ENCODE results near the gene AGPAT1. TPM values are rescaled to one million over a fixed set of nuclear protein-coding genes. Genes with fewer than 3 reads are reported as not detected.

AGPAT1 gene
- total and polyA plus RNA-seq, 2 experiments from 2014 or later = 39.7 to 71.2 TPM

DNA sequence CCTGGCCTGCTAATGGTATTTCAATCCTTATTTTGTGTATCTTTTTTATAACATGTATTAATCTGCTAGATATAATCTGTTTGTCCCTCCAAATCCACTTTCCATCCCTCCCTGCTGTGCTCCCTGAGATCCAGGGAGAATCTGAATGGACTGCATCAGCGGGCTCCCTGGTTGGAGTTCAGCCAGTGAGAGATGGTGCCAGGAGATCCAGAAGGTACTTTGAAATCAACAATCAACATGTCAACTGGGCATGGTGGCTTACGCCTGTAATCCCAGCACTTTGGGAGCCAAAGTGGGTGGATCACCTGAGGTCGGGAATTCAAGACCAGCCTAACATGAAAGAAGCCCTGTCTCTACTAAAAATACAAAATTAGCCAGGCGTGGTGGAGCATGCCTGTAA, 52.2 kb downstream of the AGPAT1 start:
- no peak for DNase-seq
- Histone ChIP-seq H3K9ac (no peak overlapping the region), H3K4me2 (ENCODE audit: unreplicated experiment) (no peak overlapping the region), H3K9me2 (ENCODE audit: insufficient read depth) (no peaks in the 10 kb centered on the region), H3K27ac (no peak overlapping the region), H4K20me1 (ENCODE audit: insufficient read depth) (no peaks in the 10 kb centered on the region), H3K4me3 (no peak overlapping the region), H2AFZ (no peak overlapping the region), H3K9me3 (ENCODE audit: low read depth) (no peaks in the 10 kb centered on the region), H3F3A (ENCODE audit: insufficient read depth) (peaks cover 11% of the 10 kb centered on the region), H3K36me3 (ENCODE audit: low read depth) (peaks cover 15% of the 10 kb centered on the region; the same call in 1 of the 2 replicates), H3K4me1 (ENCODE audit: insufficient read depth) (peaks cover 18% of the 10 kb centered on the region), H3K79me2 (ENCODE audit: insufficient read depth) (peaks cover 39% of the 10 kb centered on the region), H3K27me3 (replicated peaks; ENCODE audit: insufficient read depth) (no peaks in the 10 kb centered on the region)
- WGBS, 2 experiments (ENCODE audit: low coverage in 1 of 2, low lambda C conversion rate in 2 of 2, missing lambda C conversion rate in 2 of 2) = 80 to 83% methylated on average over 4 of the region's 4 CpGs
- in situ Hi-C loops (cut with MboI) = no loop called here
- TF ChIP-seq EZH2 (IDR thresholded peaks at IDR 0.05; ENCODE audit: insufficient read depth, poor library complexity, severe bottlenecking) = no peak
- TF ChIP-seq EZH2phosphoT487 (IDR thresholded peaks at IDR 0.05; ENCODE audit: insufficient read depth, low read depth) = no peak

GRCh38 chr6:32120573-32121059, 55.3 kb downstream of the AGPAT1 start:
- whole genome bisulfite sequencing, 2 experiments (ENCODE audit: low coverage in 1 of 2, low lambda C conversion rate in 2 of 2, missing lambda C conversion rate in 2 of 2) = 98% methylated on average over 11 to 12 of the region's 12 CpGs
- H3K79me2 ChIP-seq (ENCODE audit: insufficient read depth) = peaks cover 13% of the 10 kb centered on the region
- DNase-seq = no peak
- TF ChIP-seq EZH2 (IDR thresholded peaks at IDR 0.05; ENCODE audit: insufficient read depth, poor library complexity, severe bottlenecking) (no peak), EZH2phosphoT487 (IDR thresholded peaks at IDR 0.05; ENCODE audit: insufficient read depth, low read depth) (no peak)
- H3F3A ChIP-seq (ENCODE audit: insufficient read depth) = peaks cover 11% of the 10 kb centered on the region
- no peak overlapping the region for H3K9ac ChIP-seq
- H2AFZ ChIP-seq = no peak overlapping the region
- in situ Hi-C loops (cut with MboI) = no loop called here
- no peak overlapping the region for H3K4me3 ChIP-seq
- no peaks in the 10 kb centered on the region for H3K27me3 ChIP-seq (replicated peaks; ENCODE audit: insufficient read depth)
- H3K27ac ChIP-seq = no peak overlapping the region
- no peaks in the 10 kb centered on the region for H3K9me3 ChIP-seq (ENCODE audit: low read depth)
- peaks cover 9% of the 10 kb centered on the region; the same call in 1 of the 2 replicates for H3K36me3 ChIP-seq (ENCODE audit: low read depth)
- H4K20me1 ChIP-seq (ENCODE audit: insufficient read depth) = no peaks in the 10 kb centered on the region
- H3K4me2 ChIP-seq (ENCODE audit: unreplicated experiment) = no peak overlapping the region
- peaks cover 6% of the 10 kb centered on the region for H3K4me1 ChIP-seq (ENCODE audit: insufficient read depth)
- no peaks in the 10 kb centered on the region for H3K9me2 ChIP-seq (ENCODE audit: insufficient read depth)

DNA sequence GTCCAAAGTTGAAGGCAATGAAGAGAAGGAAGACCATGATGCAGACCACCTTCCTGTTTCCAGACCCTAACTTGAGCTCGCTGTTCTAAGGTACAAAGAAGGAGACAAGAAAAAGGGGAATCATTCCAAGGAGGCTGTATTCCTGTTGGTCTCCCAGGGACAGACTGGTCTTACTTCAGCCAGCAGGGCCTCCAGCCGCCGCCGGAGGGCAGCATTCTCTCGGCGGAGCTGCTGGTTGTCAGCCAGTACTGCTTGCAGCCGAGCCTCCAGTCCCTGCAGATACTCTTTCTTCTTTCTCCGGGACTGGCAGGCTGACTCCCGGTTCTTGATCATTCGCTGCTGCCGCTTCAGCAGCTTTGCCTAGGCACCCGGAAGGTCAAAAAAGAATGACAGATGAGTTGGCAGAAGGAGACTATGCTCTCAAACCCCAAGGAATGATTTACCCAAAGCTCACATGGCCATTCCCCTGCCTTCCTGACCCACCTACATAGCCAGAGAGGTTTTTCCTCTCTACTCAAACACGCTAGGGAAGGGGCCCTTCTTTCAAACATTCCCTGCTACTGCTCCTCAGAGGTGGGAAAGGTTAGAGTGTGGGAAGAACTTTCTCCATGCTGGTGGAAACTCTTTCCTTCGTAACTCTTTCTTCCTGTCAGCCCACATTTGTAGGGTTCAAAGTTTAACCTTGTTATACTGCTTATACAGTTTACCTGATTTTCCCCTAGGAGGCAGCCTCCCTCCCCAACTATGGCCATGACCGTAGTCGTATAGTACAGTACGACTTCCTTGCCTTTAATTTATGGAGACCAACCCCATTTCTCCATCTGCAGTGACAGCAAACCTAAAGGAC, 56.9 kb downstream of the AGPAT1 start:
- Histone ChIP-seq H3K36me3 (ENCODE audit: low read depth) (peaks cover 9% of the 10 kb centered on the region; the same call in 1 of the 2 replicates), H3K27me3 (replicated peaks; ENCODE audit: insufficient read depth) (no peaks in the 10 kb centered on the region), H3K4me1 (ENCODE audit: insufficient read depth) (peaks cover 20% of the 10 kb centered on the region), H3F3A (ENCODE audit: insufficient read depth) (peaks cover 17% of the 10 kb centered on the region), H3K79me2 (ENCODE audit: insufficient read depth) (no peaks in the 10 kb centered on the region), H3K9me3 (ENCODE audit: low read depth) (no peaks in the 10 kb centered on the region), H3K9me2 (ENCODE audit: insufficient read depth) (no peaks in the 10 kb centered on the region), H3K27ac (no peak overlapping the region; the same call in 1 of the 2 replicates), H4K20me1 (ENCODE audit: insufficient read depth) (no peaks in the 10 kb centered on the region), H3K4me3 (no peak overlapping the region), H2AFZ (no peak overlapping the region), H3K4me2 (ENCODE audit: unreplicated experiment) (no peak overlapping the region), H3K9ac (no peak overlapping the region)
- in situ Hi-C loops (cut with MboI) = no loop called here
- peak; percentile 92 for DNase-seq
- no peak for TF ChIP-seq EZH2phosphoT487 (IDR thresholded peaks at IDR 0.05; ENCODE audit: insufficient read depth, low read depth)
- no peak for TF ChIP-seq EZH2 (IDR thresholded peaks at IDR 0.05; ENCODE audit: insufficient read depth, poor library complexity, severe bottlenecking)
- WGBS, 2 experiments (ENCODE audit: low coverage in 1 of 2, low lambda C conversion rate in 2 of 2, missing lambda C conversion rate in 2 of 2) = 29 to 30% methylated on average over 17 of the region's 17 CpGs

Small RNAs within 50 kb of the gene (microRNA-seq; reads per million reads assigned to microRNA genes)
- gene MIR6721 (ENCODE audit: borderline number of aligned reads) (2.0 reads per million), gene MIR6833 (ENCODE audit: borderline number of aligned reads) (not detected)

Small RNAs within 50 kb of the gene (small RNA-seq; reads per million reads assigned to genes)
- not detected for gene AL662884.1 (ENCODE audit: low read depth, low replicate concordance)
- not detected for gene MIR6833 (ENCODE audit: low read depth, low replicate concordance)

Other genes starting within 250 kb of the AGPAT1 start
- gene C2, start 248.4 kb downstream of the AGPAT1 start, total RNA-seq (2014; rRNA removed; shearing (Covaris generic)) = 1.3 and 2.1 TPM in 2 replicates
- gene C2, start 248.4 kb downstream of the AGPAT1 start, polyA plus RNA-seq (2016; fragmentation: Nextera tagmentation; extraction: Ambion mirVana) = 1.4 and 2.3 TPM in 2 replicates
- gene CFB, start 230.0 kb downstream of the AGPAT1 start, total RNA-seq (2014; rRNA removed; shearing (Covaris generic)) = 4.4 and 7.3 TPM in 2 replicates
- gene CFB, start 230.0 kb downstream of the AGPAT1 start, polyA plus RNA-seq (2016; fragmentation: Nextera tagmentation; extraction: Ambion mirVana) = 3.4 and 3.9 TPM in 2 replicates
- gene NELFE, start 217.1 kb downstream of the AGPAT1 start, total RNA-seq (2014; rRNA removed; shearing (Covaris generic)) = 62.9 and 77.9 TPM in 2 replicates
- 108 and 114 TPM in 2 replicates for gene NELFE, start 217.1 kb downstream of the AGPAT1 start, polyA plus RNA-seq (2016; fragmentation: Nextera tagmentation; extraction: Ambion mirVana)
- 54.9 and 65.4 TPM in 2 replicates for gene SKIC2, start 216.9 kb downstream of the AGPAT1 start, total RNA-seq (2014; rRNA removed; shearing (Covaris generic))
- 46.9 and 47.7 TPM in 2 replicates for gene SKIC2, start 216.9 kb downstream of the AGPAT1 start, polyA plus RNA-seq (2016; fragmentation: Nextera tagmentation; extraction: Ambion mirVana)
- gene DXO, start 203.9 kb downstream of the AGPAT1 start, total RNA-seq (2014; rRNA removed; shearing (Covaris generic)) = 24.2 and 31.0 TPM in 2 replicates
- gene DXO, start 203.9 kb downstream of the AGPAT1 start, polyA plus RNA-seq (2016; fragmentation: Nextera tagmentation; extraction: Ambion mirVana) = 23.3 and 26.6 TPM in 2 replicates
- gene C4A, start 194.0 kb downstream of the AGPAT1 start, total RNA-seq (2014; rRNA removed; shearing (Covaris generic)) = 4.8 and 5.3 TPM in 2 replicates
- 1.3 and 2.4 TPM in 2 replicates for gene C4A, start 194.0 kb downstream of the AGPAT1 start, polyA plus RNA-seq (2016; fragmentation: Nextera tagmentation; extraction: Ambion mirVana)
- 4.5 and 6.4 TPM in 2 replicates for gene C4B, start 161.3 kb downstream of the AGPAT1 start, total RNA-seq (2014; rRNA removed; shearing (Covaris generic))
- 1.1 and 2.6 TPM in 2 replicates for gene C4B, start 161.3 kb downstream of the AGPAT1 start, polyA plus RNA-seq (2016; fragmentation: Nextera tagmentation; extraction: Ambion mirVana)
- gene CYP21A2, start 137.7 kb downstream of the AGPAT1 start, total RNA-seq (2014; rRNA removed; shearing (Covaris generic)) = not detected in 2 replicates
- not detected in 2 replicates for gene CYP21A2, start 137.7 kb downstream of the AGPAT1 start, polyA plus RNA-seq (2016; fragmentation: Nextera tagmentation; extraction: Ambion mirVana)
- 23.5 and 23.8 TPM in 2 replicates for gene TNXB, start 66.7 kb downstream of the AGPAT1 start, total RNA-seq (2014; rRNA removed; shearing (Covaris generic))
- 5.2 TPM in 2 replicates for gene TNXB, start 66.7 kb downstream of the AGPAT1 start, polyA plus RNA-seq (2016; fragmentation: Nextera tagmentation; extraction: Ambion mirVana)
- gene ATF6B, start 47.8 kb downstream of the AGPAT1 start, total RNA-seq (2014; rRNA removed; shearing (Covaris generic)) = 33.3 and 37.3 TPM in 2 replicates
- 51.7 and 54.1 TPM in 2 replicates for gene ATF6B, start 47.8 kb downstream of the AGPAT1 start, polyA plus RNA-seq (2016; fragmentation: Nextera tagmentation; extraction: Ambion mirVana)
- 2.9 and 5.3 TPM in 2 replicates for gene FKBPL, start 45.8 kb downstream of the AGPAT1 start, total RNA-seq (2014; rRNA removed; shearing (Covaris generic))
- gene FKBPL, start 45.8 kb downstream of the AGPAT1 start, polyA plus RNA-seq (2016; fragmentation: Nextera tagmentation; extraction: Ambion mirVana) = 6.2 and 6.9 TPM in 2 replicates
- gene PRRT1, start 24.1 kb downstream of the AGPAT1 start, total RNA-seq (2014; rRNA removed; shearing (Covaris generic)) = 1.2 TPM in 1 of 2 replicates, not detected in the other
- 2.1 and 2.2 TPM in 2 replicates for gene PRRT1, start 24.1 kb downstream of the AGPAT1 start, polyA plus RNA-seq (2016; fragmentation: Nextera tagmentation; extraction: Ambion mirVana)
- gene PPT2, start 21.9 kb downstream of the AGPAT1 start, total RNA-seq (2014; rRNA removed; shearing (Covaris generic)) = 12.8 and 16.2 TPM in 2 replicates
- 10.3 and 14.3 TPM in 2 replicates for gene PPT2, start 21.9 kb downstream of the AGPAT1 start, polyA plus RNA-seq (2016; fragmentation: Nextera tagmentation; extraction: Ambion mirVana)
- gene EGFL8, start 11.5 kb downstream of the AGPAT1 start, total RNA-seq (2014; rRNA removed; shearing (Covaris generic)) = 2.2 and 6.2 TPM in 2 replicates
- gene EGFL8, start 11.5 kb downstream of the AGPAT1 start, polyA plus RNA-seq (2016; fragmentation: Nextera tagmentation; extraction: Ambion mirVana) = 2.6 and 3.8 TPM in 2 replicates
- 48.1 and 48.2 TPM in 2 replicates for gene RNF5, start 2.3 kb upstream of the AGPAT1 start, total RNA-seq (2014; rRNA removed; shearing (Covaris generic))
- gene RNF5, start 2.3 kb upstream of the AGPAT1 start, polyA plus RNA-seq (2016; fragmentation: Nextera tagmentation; extraction: Ambion mirVana) = 58.8 and 63.2 TPM in 2 replicates
- gene AGER, start 8.2 kb upstream of the AGPAT1 start, total RNA-seq (2014; rRNA removed; shearing (Covaris generic)) = 0.22 TPM in 1 of 2 replicates, not detected in the other
- 1.2 and 1.4 TPM in 2 replicates for gene AGER, start 8.2 kb upstream of the AGPAT1 start, polyA plus RNA-seq (2016; fragmentation: Nextera tagmentation; extraction: Ambion mirVana)
- gene PBX2, start 14.1 kb upstream of the AGPAT1 start, total RNA-seq (2014; rRNA removed; shearing (Covaris generic)) = 25.4 and 27.6 TPM in 2 replicates
- gene PBX2, start 14.1 kb upstream of the AGPAT1 start, polyA plus RNA-seq (2016; fragmentation: Nextera tagmentation; extraction: Ambion mirVana) = 2.6 and 3.1 TPM in 2 replicates
- 5.4 and 7.7 TPM in 2 replicates for gene GPSM3, start 16.6 kb upstream of the AGPAT1 start, total RNA-seq (2014; rRNA removed; shearing (Covaris generic))
- 6.8 and 7.3 TPM in 2 replicates for gene GPSM3, start 16.6 kb upstream of the AGPAT1 start, polyA plus RNA-seq (2016; fragmentation: Nextera tagmentation; extraction: Ambion mirVana)
- 0.38 and 0.65 TPM in 2 replicates for gene NOTCH4, start 48.0 kb upstream of the AGPAT1 start, total RNA-seq (2014; rRNA removed; shearing (Covaris generic))
- 1.2 TPM in 2 replicates for gene NOTCH4, start 48.0 kb upstream of the AGPAT1 start, polyA plus RNA-seq (2016; fragmentation: Nextera tagmentation; extraction: Ambion mirVana)
- not detected in 2 replicates for gene TSBP1, start 195.8 kb upstream of the AGPAT1 start, total RNA-seq (2014; rRNA removed; shearing (Covaris generic))
- not detected in 2 replicates for gene TSBP1, start 195.8 kb upstream of the AGPAT1 start, polyA plus RNA-seq (2016; fragmentation: Nextera tagmentation; extraction: Ambion mirVana)
- gene BTNL2, start 231.1 kb upstream of the AGPAT1 start, total RNA-seq (2014; rRNA removed; shearing (Covaris generic)) = not detected in 2 replicates
- not detected in 2 replicates for gene BTNL2, start 231.1 kb upstream of the AGPAT1 start, polyA plus RNA-seq (2016; fragmentation: Nextera tagmentation; extraction: Ambion mirVana)

Data from GM23248 (cell line).